ENCODE measurements around the gene SMIM35. TPM values are rescaled to one million over a fixed set of nuclear protein-coding genes. Genes with fewer than 3 reads are reported as not detected.

SMIM35 gene
- total RNA-seq, 4 donors from 2014 or later: 0.47 TPM; not detected in 3

GRCh38 chr11:118028626-118029025 is 58.1 kb downstream of the SMIM35 start:
- DNase-seq (ENCODE audit: low spot score) (no peak), ATAC-seq (ENCODE audit: low FRiP score) (no peak)
- TF ChIP-seq CTCF (IDR thresholded peaks at IDR 0.05): no peak

- ATAC-seq (ENCODE audit: low FRiP score) (no peak), DNase-seq (ENCODE audit: low spot score) (no peak)
- TF ChIP-seq CTCF (IDR thresholded peaks at IDR 0.05): no peak
These were observed 59.1 kb downstream of the SMIM35 start for GRCh38 chr11:118027694-118028093.

- no peak for TF ChIP-seq CTCF (IDR thresholded peaks at IDR 0.05)
- DNase-seq (ENCODE audit: low spot score) (no peak), ATAC-seq (ENCODE audit: low FRiP score) (no peak)
These were observed 65.6 kb downstream of the SMIM35 start for GRCh38 chr11:118021146-118021545.

GRCh38 chr11:118018401-118018800 is 68.4 kb downstream of the SMIM35 start:
- no peak for DNase-seq (ENCODE audit: low spot score)
- ATAC-seq (ENCODE audit: low FRiP score): no peak
- no peak for TF ChIP-seq CTCF (IDR thresholded peaks at IDR 0.05)

- ATAC-seq (ENCODE audit: low FRiP score) (no peak), DNase-seq (ENCODE audit: low spot score) (no peak)
- no peak for TF ChIP-seq CTCF (IDR thresholded peaks at IDR 0.05)
These were observed 69.0 kb downstream of the SMIM35 start for GRCh38 chr11:118017631-118018315.

GRCh38 chr11:118017111-118017510 is 69.7 kb downstream of the SMIM35 start:
- DNase-seq (ENCODE audit: low spot score): no peak
- no peak for ATAC-seq (ENCODE audit: low FRiP score)
- TF ChIP-seq CTCF (IDR thresholded peaks at IDR 0.05): no peak

GRCh38 chr11:118016104-118016503 is 70.7 kb downstream of the SMIM35 start:
- ATAC-seq (ENCODE audit: low FRiP score) (no peak), DNase-seq (ENCODE audit: low spot score) (no peak)
- no peak for TF ChIP-seq CTCF (IDR thresholded peaks at IDR 0.05)

Measured in omental fat pad (tissue), 4 donors.